Natural killer cell (primary cell): ENCODE results near the gene ETV6. TPM values are rescaled to one million over a fixed set of nuclear protein-coding genes. Genes with fewer than 3 reads are reported as not detected.

Source experiments
- ATAC-seq, 3 donors: fragments of 150-1000 bp in 2 of 3; fragments of 200-7000 bp in 1 of 3; cut with Tn5 transposase; 1 replicate in 1 of 3; 2 replicates in 2 of 3; pipeline ENCODE4 v1.10.0; 2021; ENCODE audit warnings: mild to moderate bottlenecking in 2 of 3, moderate library complexity in 2 of 3
- DNase-seq, 2 donors: peaks; one replicate each; pipeline versions ENCODE4 v3.0.0 to v3.0.0-alpha.2; 2013 to 2021; ENCODE audit warnings: mixed read lengths in 1 of 2
- H3K27ac ChIP-seq: one replicate; pipeline ENCODE4 v1.5.1; 2013; ENCODE audit warnings: mild to moderate bottlenecking, low read length
- H3K27me3 ChIP-seq: one replicate; pipeline ENCODE4 v1.6.1; 2013; ENCODE audit warnings: low read length; ENCODE audit not compliant: control insufficient read depth, insufficient read depth
- H3K36me3 ChIP-seq: one replicate; pipeline ENCODE4 v1.6.1; 2013; ENCODE audit warnings: low read length; ENCODE audit not compliant: control insufficient read depth, insufficient read depth
- H3K4me1 ChIP-seq: one replicate; pipeline ENCODE4 v1.6.1; 2013; ENCODE audit warnings: low read length; ENCODE audit not compliant: control insufficient read depth, insufficient read depth
- H3K4me3 ChIP-seq: one replicate; pipeline ENCODE4 v1.5.1; 2013; ENCODE audit warnings: low read length
- H3K9me3 ChIP-seq: one replicate; pipeline ENCODE4 v1.6.1; 2013; ENCODE audit warnings: low read length; ENCODE audit not compliant: control insufficient read depth, insufficient read depth
- H3K27ac Mint-ChIP-seq, 2 donors: one replicate each; pipeline ENCODE4 v1.8.0; 2022; ENCODE audit warnings: mild to moderate bottlenecking in 2 of 2, mixed read lengths in 2 of 2, moderate library complexity in 1 of 2
- H3K27me3 Mint-ChIP-seq, 2 donors: one replicate each; pipeline ENCODE4 v1.8.0; 2022; ENCODE audit warnings: low read depth in 2 of 2, mixed read lengths in 2 of 2
- H3K36me3 Mint-ChIP-seq: one replicate; pipeline ENCODE4 v1.8.0; 2022; ENCODE audit warnings: mixed read lengths
- H3K4me1 Mint-ChIP-seq, 2 donors: one replicate each; pipeline ENCODE4 v1.8.0; 2022; ENCODE audit warnings: mixed read lengths in 2 of 2
- H3K4me3 Mint-ChIP-seq: one replicate; pipeline ENCODE4 v1.8.0; 2022; ENCODE audit warnings: mild to moderate bottlenecking, moderate library complexity, mixed read lengths
- H3K9me3 Mint-ChIP-seq, 2 donors: one replicate each; pipeline ENCODE4 v1.8.0; 2022; ENCODE audit warnings: mixed read lengths in 2 of 2
- CTCF ChIP-seq: fragments of 200-600 bp; IDR thresholded peaks from one replicate; pipeline ENCODE4 v1.8.0; 2022; ENCODE audit warnings: antibody characterized with exemption
- WGBS: methylation state at CpG from one replicate; pipeline ENCODE4 v1.1.7; 2013; ENCODE audit warnings: missing lambda C conversion rate; ENCODE audit not compliant: insufficient coverage; 5-methylcytosine and 5-hydroxymethylcytosine counted together
- intact Hi-C: fragments of 100-400 bp; cut with micrococcal nuclease; formaldehyde crosslinking; loops from one replicate; pipeline ENCODE4 v1.14.2; 2022
- total RNA-seq, 4 donors: library from RNA; stranded (reverse); fragments of 120-200 nt in 1 of 4; gene quantifications; one replicate each; pipeline versions ENCODE4 v1.2.3 to v1.2.4, GENCODE V29; 2013 to 2022

ETV6 gene
- total RNA-seq, 3 donors from 2014 or later (not counting 1 experiment from before 2014, with no cell fraction given), result 38.9 to 49.5 (median 40.6) TPM

- Histone ChIP-seq H3K4me3 (no peak overlapping the region), H3K9me3 (no peaks in the 10 kb centered on the region), H3K27ac (no peak overlapping the region), H3K27me3 (no peaks in the 10 kb centered on the region), H3K36me3 (no peaks in the 10 kb centered on the region), H3K4me1 (peaks cover 15% of the 10 kb centered on the region)
- Mint-ChIP-seq H3K9me3 (no peaks in the 10 kb centered on the region), H3K27me3 (no peaks in the 10 kb centered on the region), H3K27ac (no peak overlapping the region), H3K4me3 (no peak overlapping the region), H3K36me3 (no peaks in the 10 kb centered on the region), H3K4me1 (peaks cover 10 to 11% of the 10 kb centered on the region in 2 donors)
- DNase-seq (no peak), ATAC-seq (no peak)
- intact Hi-C loops, result no loop called here
- 75% methylated on average over 1 of the region's 3 CpGs for WGBS
- TF ChIP-seq CTCF, result no peak
These were observed 177.1 kb downstream of the ETV6 start for GRCh38 chr12:11826574-11826973.

GRCh38 chr12:11827091-11828061, 177.9 kb downstream of the ETV6 start:
- Mint-ChIP-seq H3K4me1 (peaks cover 7 to 10% of the 10 kb centered on the region in 2 donors), H3K4me3 (no peak overlapping the region), H3K36me3 (no peaks in the 10 kb centered on the region), H3K27ac (no peak overlapping the region), H3K27me3 (no peaks in the 10 kb centered on the region), H3K9me3 (no peaks in the 10 kb centered on the region)
- no peaks in the 10 kb centered on the region for H3K27me3 ChIP-seq
- WGBS, result 93% methylated on average over 17 of the region's 17 CpGs
- peaks cover 7% of the 10 kb centered on the region for H3K4me1 ChIP-seq
- H3K27ac ChIP-seq, result no peak overlapping the region
- no peaks in the 10 kb centered on the region for H3K9me3 ChIP-seq
- no peak overlapping the region for H3K4me3 ChIP-seq
- peak in 1 of 2 donors; percentile 22 for DNase-seq
- no peak for ATAC-seq
- intact Hi-C loops, result no loop called here
- no peak for TF ChIP-seq CTCF
- H3K36me3 ChIP-seq, result no peaks in the 10 kb centered on the region

GRCh38 chr12:11829764-11830194, 180.3 kb downstream of the ETV6 start:
- no peak for ATAC-seq
- DNase-seq, result no peak
- no peaks in the 10 kb centered on the region for H3K4me1 ChIP-seq
- intact Hi-C loops, result no loop called here
- no peaks in the 10 kb centered on the region for H3K36me3 Mint-ChIP-seq
- no peak overlapping the region for H3K27ac Mint-ChIP-seq
- peaks cover 12 to 15% of the 10 kb centered on the region in 2 donors for H3K4me1 Mint-ChIP-seq
- TF ChIP-seq CTCF, result no peak
- no peak overlapping the region for H3K27ac ChIP-seq
- H3K27me3 Mint-ChIP-seq, result no peaks in the 10 kb centered on the region
- H3K9me3 ChIP-seq, result no peaks in the 10 kb centered on the region
- no peak overlapping the region for H3K4me3 ChIP-seq
- H3K27me3 ChIP-seq, result no peaks in the 10 kb centered on the region
- H3K4me3 Mint-ChIP-seq, result no peak overlapping the region
- no peaks in the 10 kb centered on the region for H3K9me3 Mint-ChIP-seq
- WGBS, result 95% methylated on average over 4 of the region's 4 CpGs
- H3K36me3 ChIP-seq, result no peaks in the 10 kb centered on the region
